ENCODE measurements around the gene ZNF385A. TPM values are rescaled to one million over a fixed set of nuclear protein-coding genes. Genes with fewer than 3 reads are reported as not detected.

ZNF385A gene
- total RNA-seq, 1 experiment from 2014 or later, result 17.5 TPM

GRCh38 chr12:54352022-54352531 lies 32.5 kb downstream of the ZNF385A start:
- H3K4me3 ChIP-seq (ENCODE audit: low read depth, low read length, poor library complexity, severe bottlenecking), result peak overlapping the region; percentile 20
- H3K9me3 ChIP-seq (ENCODE audit: low read depth, low read length, poor library complexity, severe bottlenecking), result no peaks in the 10 kb centered on the region
- POLR2A ChIA-PET (ENCODE audit: low non-redundant PET), result no interaction called here
- peak; percentile 69 for DNase-seq (ENCODE audit: low spot score)
- H3K27me3 ChIP-seq (replicated peaks; ENCODE audit: insufficient read depth, low read depth, low read length, poor library complexity), result no peaks in the 10 kb centered on the region
- TF ChIP-seq CTCF (conservative IDR thresholded peaks at IDR 0.05; ENCODE audit: low read depth, low read length) (no peak), EZH2 (IDR thresholded peaks at IDR 0.05; ENCODE audit: borderline replicate concordance, low read depth, low read length, poor library complexity, severe bottlenecking) (no peak)
- peak overlapping the region; percentile 75 for H3K27ac ChIP-seq (ENCODE audit: low read depth, low read length, poor library complexity, severe bottlenecking)
- H3K4me1 ChIP-seq (ENCODE audit: insufficient read depth, low read length, poor library complexity, severe bottlenecking), result peaks cover 34% of the 10 kb centered on the region
- no TSS peak for BruUV-seq (replicated peaks)
- CTCF ChIA-PET, result interaction anchor here (0.6 kb wide), 2 partner anchors 36 to 160 kb away, joined by 3 to 5 read pairs; no protein-coding TSS in a partner anchor
- H3K36me3 ChIP-seq (ENCODE audit: insufficient read depth, low read length, poor library complexity, severe bottlenecking), result peaks cover 26% of the 10 kb centered on the region
- intact Hi-C loops (cut with micrococcal nuclease; ENCODE audit: unreplicated experiment), result no loop called here

GRCh38 chr12:54351341-54351740 lies 33.2 kb downstream of the ZNF385A start:
- TSS peak; percentile 74 for BruUV-seq (replicated peaks)
- H3K27ac ChIP-seq (ENCODE audit: low read depth, low read length, poor library complexity, severe bottlenecking), result no peak overlapping the region
- no peak overlapping the region for H3K4me3 ChIP-seq (ENCODE audit: low read depth, low read length, poor library complexity, severe bottlenecking)
- H3K4me1 ChIP-seq (ENCODE audit: insufficient read depth, low read length, poor library complexity, severe bottlenecking), result peaks cover 27% of the 10 kb centered on the region
- H3K9me3 ChIP-seq (ENCODE audit: low read depth, low read length, poor library complexity, severe bottlenecking), result no peaks in the 10 kb centered on the region
- no peak for TF ChIP-seq EZH2 (IDR thresholded peaks at IDR 0.05; ENCODE audit: borderline replicate concordance, low read depth, low read length, poor library complexity, severe bottlenecking)
- no peak for TF ChIP-seq CTCF (conservative IDR thresholded peaks at IDR 0.05; ENCODE audit: low read depth, low read length)
- intact Hi-C loops (cut with micrococcal nuclease; ENCODE audit: unreplicated experiment), result no loop called here
- H3K36me3 ChIP-seq (ENCODE audit: insufficient read depth, low read length, poor library complexity, severe bottlenecking), result peaks cover 32% of the 10 kb centered on the region
- ChIA-PET POLR2A (ENCODE audit: low non-redundant PET) (no interaction called here), CTCF (interaction anchor here (1.3 kb wide), 1 partner anchor 17 kb away, joined by 8 read pairs; no protein-coding TSS in a partner anchor)
- no peaks in the 10 kb centered on the region for H3K27me3 ChIP-seq (replicated peaks; ENCODE audit: insufficient read depth, low read depth, low read length, poor library complexity)
- DNase-seq (ENCODE audit: low spot score), result no peak

- POLR2A ChIA-PET (ENCODE audit: low non-redundant PET), result no interaction called here
- peaks cover 27% of the 10 kb centered on the region for H3K4me1 ChIP-seq (ENCODE audit: insufficient read depth, low read length, poor library complexity, severe bottlenecking)
Measured at GRCh38 chr12:54350743-54351142, 33.8 kb downstream of the ZNF385A start.

More at GRCh38 chr12:54350743-54351142, 33.8 kb downstream of the ZNF385A start:
- H3K4me3 ChIP-seq (ENCODE audit: low read depth, low read length, poor library complexity, severe bottlenecking), result no peak overlapping the region
- intact Hi-C loops (cut with micrococcal nuclease; ENCODE audit: unreplicated experiment), result no loop called here
- no peak for DNase-seq (ENCODE audit: low spot score)
- no TSS peak for BruUV-seq (replicated peaks)
- CTCF ChIA-PET, result interaction anchor here (1.3 kb wide), 1 partner anchor 16 kb away, joined by 8 read pairs; no protein-coding TSS in a partner anchor
- no peak overlapping the region for H3K27ac ChIP-seq (ENCODE audit: low read depth, low read length, poor library complexity, severe bottlenecking)
- no peaks in the 10 kb centered on the region for H3K9me3 ChIP-seq (ENCODE audit: low read depth, low read length, poor library complexity, severe bottlenecking)
- H3K36me3 ChIP-seq (ENCODE audit: insufficient read depth, low read length, poor library complexity, severe bottlenecking), result peaks cover 32% of the 10 kb centered on the region
- TF ChIP-seq CTCF (conservative IDR thresholded peaks at IDR 0.05; ENCODE audit: low read depth, low read length) (no peak), EZH2 (IDR thresholded peaks at IDR 0.05; ENCODE audit: borderline replicate concordance, low read depth, low read length, poor library complexity, severe bottlenecking) (no peak)
- no peaks in the 10 kb centered on the region for H3K27me3 ChIP-seq (replicated peaks; ENCODE audit: insufficient read depth, low read depth, low read length, poor library complexity)

Data from A673 (cell line).